OCI-LY1 (cell line): ENCODE results near the gene PRR5L.

Experiments
- H2AFZ ChIP-seq: fragments of 200-600 bp; sonication (generic), shearing (Covaris generic); 2 replicates; pipeline ENCODE4 v1.6.0; 2014; ENCODE audit warnings: antibody characterized with exemption, mild to moderate bottlenecking, low read length
- H3F3A ChIP-seq: fragments of 200-600 bp; sonication (generic), shearing (Covaris generic); 2 replicates; pipeline ENCODE4 v1.6.0; 2014; ENCODE audit warnings: mild to moderate bottlenecking, antibody characterized with exemption, low read length, moderate library complexity; ENCODE audit not compliant: insufficient read depth
- H3K27ac ChIP-seq: fragments of 200-600 bp; sonication (generic); 2 replicates; pipeline ENCODE4 v1.5.1; 2014; ENCODE audit warnings: low read length, mixed run types, mild to moderate bottlenecking, low read depth; ENCODE audit not compliant: poor library complexity, severe bottlenecking
- H3K27me3 ChIP-seq: fragments of 200-600 bp; sonication (generic); 2 replicates; pipeline ENCODE4 v1.6.0; 2014; ENCODE audit warnings: antibody characterized with exemption, mild to moderate bottlenecking, low read length, moderate library complexity; ENCODE audit not compliant: insufficient read depth
- H3K36me3 ChIP-seq: fragments of 200-600 bp; sonication (generic); 2 replicates; pipeline ENCODE4 v1.6.1; 2014; ENCODE audit warnings: mild to moderate bottlenecking, antibody characterized with exemption, low read length, moderate library complexity, mixed read lengths; ENCODE audit not compliant: insufficient read depth
- H3K4me1 ChIP-seq: fragments of 200-600 bp; sonication (generic); 2 replicates; pipeline ENCODE4 v1.5.1; 2014; ENCODE audit warnings: mild to moderate bottlenecking, low read length, moderate library complexity; ENCODE audit not compliant: insufficient read depth, severe bottlenecking
- H3K4me2 ChIP-seq: fragments of 200-600 bp; sonication (generic), shearing (Covaris generic); 2 replicates; pipeline ENCODE4 v1.6.1; 2014; ENCODE audit warnings: low read length
- H3K4me3 ChIP-seq: fragments of 200-600 bp; sonication (generic); 2 replicates; pipeline ENCODE4 v1.5.1; 2014; ENCODE audit warnings: low read length, low read depth, mild to moderate bottlenecking, mixed read lengths; ENCODE audit not compliant: poor library complexity, severe bottlenecking
- H3K79me2 ChIP-seq: fragments of 200-600 bp; shearing (Covaris generic); 2 replicates; pipeline ENCODE4 v1.6.1; 2016; ENCODE audit warnings: mixed run types, low read length, mixed read lengths; ENCODE audit not compliant: insufficient read depth
- H3K9ac ChIP-seq: fragments of 200-600 bp; sonication (generic), shearing (Covaris generic); 2 replicates; pipeline ENCODE4 v1.6.1; 2014; ENCODE audit warnings: mild to moderate bottlenecking, low read length, mixed read lengths
- H3K9me2 ChIP-seq: fragments of 200-600 bp; sonication (generic), shearing (Covaris generic); 2 replicates; pipeline ENCODE4 v1.6.1; 2014; ENCODE audit warnings: low read depth, mild to moderate bottlenecking, low read length, mixed read lengths
- H3K9me3 ChIP-seq: fragments of 200-600 bp; shearing (Covaris generic); 2 replicates; pipeline ENCODE4 v1.6.1; 2014; ENCODE audit warnings: low read length, mixed read lengths
- H4K20me1 ChIP-seq: fragments of 200-600 bp; sonication (generic), shearing (Covaris generic); 2 replicates; pipeline ENCODE4 v1.6.0; 2016; ENCODE audit warnings: mild to moderate bottlenecking, low read length; ENCODE audit not compliant: insufficient read depth
- EZH2 ChIP-seq: fragments of 200-600 bp; sonication (generic), shearing (Covaris generic); IDR thresholded peaks from 2 replicates; pipeline ENCODE4 v1.8.0; 2017; ENCODE audit warnings: borderline replicate concordance, mixed run types, mild to moderate bottlenecking, antibody characterized with exemption, low read length, moderate library complexity, mixed read lengths
- TF ChIP-seq, protein P1 (sequence below): fragments of 200-600 bp; sonication (generic), shearing (Covaris generic); IDR thresholded peaks from 2 replicates; pipeline ENCODE4 v1.5.1; 2017; ENCODE audit warnings: mild to moderate bottlenecking, antibody characterized with exemption, low read length, moderate library complexity, mixed read lengths

The PRR5L gene

DNA sequence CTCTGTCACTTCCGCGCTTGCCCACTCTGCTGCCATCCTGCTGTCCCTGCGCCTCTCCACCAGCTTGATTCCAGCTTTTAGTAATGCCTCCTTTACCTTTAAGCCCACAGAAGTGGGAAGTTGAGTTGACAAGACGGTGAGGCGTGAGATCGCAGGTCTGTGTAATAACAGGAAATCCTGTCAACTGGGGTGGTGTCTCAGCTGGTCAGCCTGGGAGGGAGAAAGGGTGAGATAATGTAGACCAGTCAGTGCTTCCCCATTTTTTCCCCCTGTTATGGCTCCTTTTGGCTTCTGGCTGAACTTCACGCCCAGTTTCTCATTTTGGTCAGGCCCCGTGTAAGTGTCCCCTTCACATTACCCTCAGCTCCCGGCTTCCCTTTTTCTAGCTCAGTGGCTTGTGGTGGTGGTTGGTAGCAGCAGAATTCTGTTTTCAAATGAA is 115.1 kb downstream of the PRR5L start:
- H4K20me1 ChIP-seq = no peaks in the 10 kb centered on the region
- no peak overlapping the region for H3K9ac ChIP-seq
- H3K4me2 ChIP-seq = no peak overlapping the region
- no peaks in the 10 kb centered on the region for H3K27me3 ChIP-seq
- no peaks in the 10 kb centered on the region for H3K79me2 ChIP-seq
- no peaks in the 10 kb centered on the region for H3F3A ChIP-seq
- no peaks in the 10 kb centered on the region for H3K9me2 ChIP-seq
- H2AFZ ChIP-seq = no peak overlapping the region
- no peaks in the 10 kb centered on the region for H3K9me3 ChIP-seq
- H3K4me3 ChIP-seq = no peak overlapping the region
- H3K27ac ChIP-seq = no peak overlapping the region
- TF ChIP-seq, protein P1, sequence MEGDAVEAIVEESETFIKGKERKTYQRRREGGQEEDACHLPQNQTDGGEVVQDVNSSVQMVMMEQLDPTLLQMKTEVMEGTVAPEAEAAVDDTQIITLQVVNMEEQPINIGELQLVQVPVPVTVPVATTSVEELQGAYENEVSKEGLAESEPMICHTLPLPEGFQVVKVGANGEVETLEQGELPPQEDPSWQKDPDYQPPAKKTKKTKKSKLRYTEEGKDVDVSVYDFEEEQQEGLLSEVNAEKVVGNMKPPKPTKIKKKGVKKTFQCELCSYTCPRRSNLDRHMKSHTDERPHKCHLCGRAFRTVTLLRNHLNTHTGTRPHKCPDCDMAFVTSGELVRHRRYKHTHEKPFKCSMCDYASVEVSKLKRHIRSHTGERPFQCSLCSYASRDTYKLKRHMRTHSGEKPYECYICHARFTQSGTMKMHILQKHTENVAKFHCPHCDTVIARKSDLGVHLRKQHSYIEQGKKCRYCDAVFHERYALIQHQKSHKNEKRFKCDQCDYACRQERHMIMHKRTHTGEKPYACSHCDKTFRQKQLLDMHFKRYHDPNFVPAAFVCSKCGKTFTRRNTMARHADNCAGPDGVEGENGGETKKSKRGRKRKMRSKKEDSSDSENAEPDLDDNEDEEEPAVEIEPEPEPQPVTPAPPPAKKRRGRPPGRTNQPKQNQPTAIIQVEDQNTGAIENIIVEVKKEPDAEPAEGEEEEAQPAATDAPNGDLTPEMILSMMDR = no peak
- TF ChIP-seq EZH2 = no peak
- H3K4me1 ChIP-seq = peaks cover 6% of the 10 kb centered on the region
- H3K36me3 ChIP-seq = no peaks in the 10 kb centered on the region

DNA sequence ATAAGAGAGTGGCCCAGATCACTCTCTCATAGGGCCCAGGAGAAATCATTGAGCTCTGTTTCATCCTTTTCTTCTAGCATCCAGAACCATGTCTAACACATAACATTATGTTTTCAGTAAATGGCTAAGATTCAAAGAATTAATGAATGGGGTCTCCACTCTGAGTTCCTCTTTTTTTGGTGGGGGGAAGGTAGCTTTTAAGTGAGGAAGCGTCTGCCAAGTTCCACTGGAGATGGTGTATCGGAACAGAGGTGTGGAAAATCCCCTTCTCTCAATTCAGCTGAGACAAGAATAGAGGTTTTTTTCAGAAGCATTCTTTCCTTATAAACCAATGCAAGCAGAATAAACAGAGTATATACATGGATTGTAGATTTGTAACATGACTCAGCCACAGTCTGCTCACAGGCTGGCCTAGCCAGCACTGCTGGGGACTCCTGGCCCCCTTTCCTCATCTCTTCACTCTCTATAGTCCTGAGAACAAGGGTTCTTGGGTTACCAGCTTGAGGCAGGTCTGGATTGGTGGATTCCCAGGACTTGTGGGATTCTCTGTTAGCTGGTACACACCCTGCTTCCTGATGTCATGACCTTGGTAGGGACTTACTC is 116.8 kb downstream of the PRR5L start:
- H3K27ac ChIP-seq = no peak overlapping the region
- no peaks in the 10 kb centered on the region for H3K36me3 ChIP-seq
- TF ChIP-seq, protein P1 = no peak
- no peak for TF ChIP-seq EZH2
- no peaks in the 10 kb centered on the region for H3K9me2 ChIP-seq
- H3K9me3 ChIP-seq = no peaks in the 10 kb centered on the region
- H2AFZ ChIP-seq = no peak overlapping the region
- no peaks in the 10 kb centered on the region for H3K27me3 ChIP-seq
- no peaks in the 10 kb centered on the region for H3K79me2 ChIP-seq
- no peaks in the 10 kb centered on the region for H3F3A ChIP-seq
- no peak overlapping the region for H3K4me2 ChIP-seq
- peaks cover 6% of the 10 kb centered on the region for H3K4me1 ChIP-seq
- H3K9ac ChIP-seq = no peak overlapping the region
- H4K20me1 ChIP-seq = no peaks in the 10 kb centered on the region
- no peak overlapping the region for H3K4me3 ChIP-seq

DNA sequence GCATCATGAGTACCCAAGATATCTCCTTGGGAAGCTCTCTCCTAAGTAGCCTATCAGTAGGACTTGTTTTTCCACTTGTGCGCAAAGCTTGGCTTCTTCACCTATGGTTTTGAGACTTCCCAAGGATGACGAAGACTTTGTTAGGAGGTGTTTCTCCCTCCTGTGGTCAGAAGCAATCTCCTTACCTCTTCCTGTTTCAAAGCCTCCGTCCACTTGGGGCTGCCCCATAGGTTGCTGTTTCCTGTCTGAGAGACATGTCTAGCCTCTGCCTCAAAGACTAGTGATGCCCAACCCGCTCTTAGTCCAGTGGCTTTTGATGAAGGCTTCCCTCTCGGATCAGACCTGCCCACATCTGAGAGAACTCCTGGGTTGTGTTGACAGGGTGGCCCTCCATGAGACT is 121.1 kb downstream of the PRR5L start:
- Histone ChIP-seq H3K4me2 (no peak overlapping the region), H3K36me3 (no peaks in the 10 kb centered on the region), H2AFZ (no peak overlapping the region), H3K4me1 (no peaks in the 10 kb centered on the region), H3K9me3 (no peaks in the 10 kb centered on the region), H3F3A (no peaks in the 10 kb centered on the region), H3K4me3 (no peak overlapping the region), H3K9ac (no peak overlapping the region), H3K27me3 (no peaks in the 10 kb centered on the region), H4K20me1 (no peaks in the 10 kb centered on the region), H3K9me2 (no peaks in the 10 kb centered on the region), H3K79me2 (no peaks in the 10 kb centered on the region), H3K27ac (no peak overlapping the region)
- no peak for TF ChIP-seq EZH2
- TF ChIP-seq, protein P1 = no peak
